ENCODE measurements around the gene ZBTB7C.

The ZBTB7C gene

DNA sequence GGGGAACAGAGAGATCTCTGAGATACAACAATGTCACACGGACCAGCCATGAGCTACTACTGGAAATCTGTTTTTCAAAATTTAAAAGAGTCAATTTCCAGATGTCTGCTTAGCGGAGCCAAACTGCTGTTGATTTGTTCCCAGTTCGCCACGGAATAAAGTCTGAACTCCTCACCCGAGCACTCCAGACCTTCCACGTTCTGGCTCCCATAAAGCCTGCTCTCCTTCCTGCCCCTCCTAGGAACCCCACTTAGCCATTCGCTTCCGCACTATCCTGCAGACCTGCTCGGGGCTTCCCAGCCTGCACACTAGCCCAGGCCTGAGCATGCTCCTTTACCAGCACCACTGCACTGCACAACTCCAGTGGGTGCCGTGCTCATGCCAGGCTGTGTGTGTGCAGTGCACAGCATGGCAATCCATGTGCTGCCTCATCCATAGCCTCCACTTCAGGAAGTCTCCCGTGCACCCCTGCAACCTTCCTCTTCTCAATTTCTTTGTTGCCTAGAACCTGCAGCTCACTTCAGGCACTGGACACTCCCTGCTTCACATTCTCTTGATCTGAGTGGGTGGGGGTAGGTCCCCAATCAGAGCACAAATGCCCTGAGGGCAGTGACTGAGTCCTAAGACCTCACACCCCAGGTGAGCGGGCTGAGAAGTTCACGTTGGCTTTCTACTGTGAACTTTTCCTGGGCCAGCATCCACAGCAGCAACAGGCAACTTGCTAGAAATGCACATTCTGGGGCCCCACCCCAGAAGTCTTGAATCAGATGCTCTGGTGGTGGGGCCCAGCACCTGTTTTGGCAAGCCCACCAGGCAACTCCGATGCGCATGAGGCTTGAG is 53.7 kb downstream of the ZBTB7C start:
- DNase-seq (ENCODE audit: low read depth, low spot score) = no peak

DNA sequence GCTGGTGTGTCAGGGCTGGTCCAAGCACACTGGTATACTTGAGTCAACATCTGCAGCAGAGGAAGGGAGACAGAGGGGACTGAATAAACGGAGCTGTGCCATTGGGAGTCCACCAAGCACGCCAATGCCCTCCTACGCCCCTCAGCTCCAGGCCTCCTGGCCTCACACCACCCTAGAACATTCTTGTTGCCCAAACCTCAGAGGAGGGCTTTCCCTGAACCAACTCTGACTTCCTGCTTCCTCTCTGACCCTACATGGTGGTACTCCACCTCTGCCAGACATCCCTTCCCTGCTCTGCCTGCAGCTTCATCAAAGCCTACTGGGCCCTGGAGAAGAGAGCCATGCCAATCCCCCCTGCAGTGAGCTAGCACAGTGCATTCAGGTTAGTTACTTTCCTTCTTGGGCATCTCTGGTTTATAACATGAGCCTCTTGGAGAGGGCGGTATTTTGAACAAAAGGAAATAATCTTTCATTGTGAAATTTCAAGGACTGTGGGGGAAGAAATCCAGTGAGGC is 54.4 kb downstream of the ZBTB7C start:
- no peak for DNase-seq (ENCODE audit: low read depth, low spot score)

DNA sequence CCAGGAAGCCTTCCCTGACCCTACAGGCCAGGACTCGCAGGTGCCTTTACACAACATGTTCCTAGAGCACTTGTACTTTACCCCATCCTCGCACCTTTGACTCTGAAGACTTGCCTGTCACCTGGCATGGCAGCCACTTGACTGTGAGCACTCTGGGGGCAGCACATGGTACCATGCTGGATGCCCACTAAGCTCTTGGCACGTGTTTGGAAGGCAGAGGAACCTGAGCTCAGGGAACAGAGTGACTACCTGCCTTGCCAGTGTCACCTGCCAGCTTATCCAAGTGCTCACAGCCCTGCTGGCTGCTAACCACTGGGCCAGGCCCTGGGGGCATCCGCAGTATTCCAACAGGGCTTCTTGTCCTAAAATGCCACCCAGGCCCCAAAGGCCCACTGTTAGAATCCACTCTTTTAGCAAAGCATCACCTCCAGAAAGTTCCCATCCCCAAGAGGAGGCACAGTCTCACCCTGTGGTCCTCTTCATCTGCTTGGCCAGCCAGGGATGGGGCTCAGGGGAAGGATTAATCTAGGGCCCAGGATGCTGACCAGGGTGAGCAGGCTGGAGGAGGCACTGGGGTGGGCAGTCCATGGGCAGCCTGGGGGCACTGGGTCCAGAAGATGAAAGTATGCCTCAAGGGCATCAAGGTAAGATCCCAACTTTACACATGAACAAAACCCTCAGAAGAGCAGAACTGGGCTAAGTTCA is 57.0 kb downstream of the ZBTB7C start:
- no peak for DNase-seq (ENCODE audit: low read depth, low spot score)

DNA sequence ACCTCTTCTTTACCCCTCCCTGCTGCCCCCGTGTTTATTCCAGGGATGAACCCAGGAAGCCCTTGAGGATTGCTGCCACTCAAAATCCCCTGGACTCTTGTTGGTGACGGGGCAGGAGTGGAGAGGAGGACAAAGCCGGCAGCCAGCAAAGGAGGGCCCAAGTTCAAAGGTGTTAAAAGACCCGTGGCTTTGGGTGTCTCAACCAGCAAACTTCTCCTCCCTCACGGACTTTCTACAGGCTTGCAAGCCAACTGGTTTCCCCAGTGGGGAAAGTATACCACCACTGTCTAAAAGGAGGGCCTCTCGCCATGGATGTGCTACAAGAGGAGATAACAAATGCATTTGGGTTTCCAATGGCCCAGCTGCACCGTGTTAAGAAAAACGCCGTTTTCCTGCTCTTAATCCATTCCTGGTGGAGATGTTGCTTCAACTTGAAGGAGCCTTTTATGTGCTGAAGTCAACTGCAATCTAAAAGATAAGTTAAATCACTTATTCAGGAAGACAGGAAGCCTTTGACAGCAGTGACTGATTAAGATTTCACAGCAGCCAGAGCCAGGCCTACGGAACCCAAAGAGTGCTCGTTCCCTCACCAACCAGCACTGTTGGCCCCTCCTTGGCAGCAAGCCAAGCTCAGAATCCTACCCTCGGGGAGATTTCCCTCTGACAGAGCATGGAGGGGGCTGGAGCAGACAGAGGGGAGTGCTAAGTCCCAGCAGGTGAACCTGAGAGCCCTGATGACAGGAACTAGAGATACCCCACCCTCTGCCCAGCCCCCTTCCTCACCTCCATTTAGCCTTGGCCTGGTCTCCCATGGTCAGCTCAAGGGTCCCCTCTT is 57.8 kb downstream of the ZBTB7C start:
- no peak for DNase-seq (ENCODE audit: low read depth, low spot score)

DNA sequence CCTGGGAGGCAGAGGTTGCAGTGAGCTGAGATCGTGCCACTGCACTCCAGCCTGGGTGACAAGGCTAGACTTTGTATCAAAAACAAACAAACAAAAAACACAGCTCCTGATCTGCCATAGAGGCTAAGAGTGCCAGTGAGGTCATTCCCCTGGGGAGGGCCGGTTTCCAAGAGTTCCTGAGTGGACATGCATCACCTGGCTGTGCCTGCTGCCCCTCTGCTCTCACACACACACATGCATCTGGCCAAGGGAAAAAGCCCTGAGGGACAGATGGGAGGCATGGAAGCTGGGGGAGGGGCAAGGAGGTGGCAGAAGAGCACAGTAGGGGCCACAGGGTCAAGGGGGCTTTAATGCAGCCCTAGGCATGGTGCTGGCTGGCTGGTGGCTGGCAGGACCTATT is 60.4 kb downstream of the ZBTB7C start:
- no peak for DNase-seq (ENCODE audit: low read depth, low spot score)

DNA sequence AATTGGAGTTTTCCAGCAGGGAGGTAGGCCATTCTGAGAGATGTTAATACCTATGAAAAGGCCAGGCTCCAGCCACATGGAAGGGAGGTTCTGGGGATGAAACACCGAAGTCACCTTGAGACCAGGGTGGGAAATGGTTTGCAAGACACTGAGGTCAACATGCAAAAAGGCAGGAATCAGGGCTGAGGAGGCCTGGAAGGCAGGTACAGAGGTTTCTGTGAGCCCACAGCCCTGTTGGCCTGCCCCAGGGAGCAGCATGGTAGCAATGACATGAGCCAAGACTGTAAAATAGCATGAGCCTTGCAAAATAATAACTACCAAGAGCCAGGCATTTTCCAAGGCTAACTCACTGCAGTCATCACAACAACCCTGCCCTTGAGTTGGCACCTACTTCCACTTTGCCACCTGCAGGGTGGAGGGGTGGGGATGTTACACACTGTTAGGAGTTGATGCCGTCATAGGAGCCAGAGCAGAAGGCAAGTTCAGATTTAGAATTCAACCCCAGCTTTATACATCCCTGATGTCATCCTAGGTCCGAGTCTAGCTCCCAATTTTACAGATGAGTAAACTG is 61.3 kb downstream of the ZBTB7C start:
- DNase-seq (ENCODE audit: low read depth, low spot score) = no peak

DNA sequence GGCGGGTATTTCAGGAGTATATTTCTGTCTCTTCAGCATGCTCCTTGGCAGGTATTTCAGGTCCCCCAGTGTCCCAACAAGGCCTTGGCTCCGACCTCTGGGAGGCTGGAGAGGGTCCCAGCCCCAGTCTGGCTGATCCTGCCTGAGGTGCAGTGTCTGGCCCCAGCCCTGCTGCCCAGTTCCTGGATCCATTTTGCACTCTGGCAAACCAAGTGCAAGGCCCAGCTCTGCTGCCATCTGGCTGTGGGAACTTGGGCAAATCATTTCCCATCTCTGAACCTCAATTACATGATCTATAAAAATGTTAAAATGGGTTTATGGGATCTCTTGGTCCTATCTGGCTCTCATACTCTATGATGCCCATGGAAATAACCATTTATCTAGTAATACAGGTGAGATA is 63.6 kb downstream of the ZBTB7C start:
- no peak for DNase-seq (ENCODE audit: low read depth, low spot score)

DNA sequence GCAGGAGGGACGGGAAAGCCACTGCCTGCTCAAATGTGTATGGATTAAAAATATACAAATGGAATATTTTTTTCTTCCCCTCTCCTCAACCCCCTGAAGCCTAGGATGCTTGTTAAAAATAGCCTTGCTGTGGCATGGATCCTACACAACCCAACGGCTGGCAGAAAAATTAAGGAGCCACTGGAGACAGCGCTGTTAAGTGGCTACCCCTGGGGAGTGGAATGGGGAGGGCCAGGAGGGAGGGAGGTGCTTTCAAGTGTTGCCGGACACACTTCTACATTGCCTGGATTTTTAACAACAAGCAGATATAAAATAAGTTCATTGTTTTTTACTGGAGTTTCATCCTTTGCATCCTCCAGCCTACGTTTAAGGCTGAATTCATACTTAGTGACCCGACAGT is 66.6 kb downstream of the ZBTB7C start:
- no peak for DNase-seq (ENCODE audit: low read depth, low spot score)

DNA sequence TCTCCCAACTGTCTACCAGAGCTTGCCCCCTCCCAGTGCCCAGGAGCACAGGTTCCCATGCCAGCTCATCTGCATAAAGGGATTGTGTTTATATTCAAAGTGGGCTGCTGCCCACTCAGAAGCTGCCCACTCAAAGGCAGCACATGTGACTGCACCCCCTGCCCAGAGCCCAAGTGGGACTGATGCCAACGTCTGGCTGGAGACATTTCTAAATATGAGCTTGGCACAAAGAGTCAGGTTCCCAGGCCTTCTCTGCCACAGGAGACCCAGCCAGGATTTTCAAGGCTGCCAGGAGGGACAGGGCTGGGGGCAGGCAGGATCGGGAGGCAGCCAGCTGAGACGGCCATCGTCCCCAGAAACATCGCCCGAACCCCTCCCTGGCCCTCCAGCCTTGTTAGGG is 67.1 kb downstream of the ZBTB7C start:
- DNase-seq (ENCODE audit: low read depth, low spot score) = no peak

DNA sequence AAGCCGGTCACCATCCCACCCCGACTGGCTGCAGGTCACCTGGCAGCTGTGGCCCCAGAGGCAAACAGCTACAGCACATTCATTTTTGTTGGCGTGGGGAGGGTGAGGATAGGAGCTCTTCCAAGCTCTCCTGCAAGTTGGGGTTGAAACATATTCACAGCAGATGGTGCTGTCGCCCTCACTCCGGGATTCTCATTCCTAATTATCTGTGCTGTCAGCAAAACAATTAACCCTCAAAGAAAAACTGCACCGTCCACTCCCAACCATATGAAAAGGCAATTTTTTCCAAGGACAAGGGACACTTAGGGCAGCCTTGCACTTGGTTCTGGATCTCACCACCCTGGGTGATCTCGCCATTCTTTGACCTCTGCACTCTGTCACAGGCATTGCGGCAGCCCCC is 68.6 kb downstream of the ZBTB7C start:
- no peak for DNase-seq (ENCODE audit: low read depth, low spot score)

DNA sequence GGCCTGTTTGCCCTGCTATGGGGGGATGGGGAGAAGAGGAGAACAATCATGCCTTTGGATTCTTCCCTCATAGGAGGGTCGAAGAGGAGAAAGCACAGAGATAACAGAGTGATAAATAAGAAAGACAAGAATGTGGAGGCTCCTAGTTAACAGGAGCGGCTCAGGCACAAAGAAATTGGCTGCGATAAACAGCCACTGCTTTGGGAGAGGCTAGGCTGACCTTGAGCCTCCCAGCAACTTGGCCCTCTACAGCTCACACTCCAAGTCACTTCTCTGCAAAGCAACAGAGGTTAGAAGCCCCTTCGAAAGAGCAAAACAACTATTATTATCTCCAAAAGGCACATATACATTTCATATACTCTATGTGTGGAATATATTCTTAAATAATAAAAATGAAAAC is 69.5 kb downstream of the ZBTB7C start:
- no peak for DNase-seq (ENCODE audit: low read depth, low spot score)

DNA sequence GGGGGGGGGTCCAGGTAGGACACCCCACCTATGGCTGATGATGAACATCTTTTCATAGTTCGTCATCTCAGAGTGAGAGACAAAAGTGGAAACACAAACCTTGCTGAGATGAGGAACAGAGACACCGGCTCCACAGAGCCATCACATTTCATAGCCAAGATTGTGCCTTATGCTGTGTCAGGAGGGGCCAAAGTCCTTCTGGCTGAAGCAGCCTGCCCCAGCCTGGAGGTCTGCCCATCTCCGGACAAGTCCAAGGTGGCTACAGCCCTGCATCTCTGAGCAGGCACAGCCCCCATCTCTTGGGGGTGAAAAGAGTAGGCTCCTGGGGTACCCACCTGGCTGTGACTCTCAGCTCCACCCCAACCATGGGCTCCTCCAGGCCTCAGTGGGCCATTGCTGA is 70.3 kb downstream of the ZBTB7C start:
- no peak for DNase-seq (ENCODE audit: low read depth, low spot score)

DNA sequence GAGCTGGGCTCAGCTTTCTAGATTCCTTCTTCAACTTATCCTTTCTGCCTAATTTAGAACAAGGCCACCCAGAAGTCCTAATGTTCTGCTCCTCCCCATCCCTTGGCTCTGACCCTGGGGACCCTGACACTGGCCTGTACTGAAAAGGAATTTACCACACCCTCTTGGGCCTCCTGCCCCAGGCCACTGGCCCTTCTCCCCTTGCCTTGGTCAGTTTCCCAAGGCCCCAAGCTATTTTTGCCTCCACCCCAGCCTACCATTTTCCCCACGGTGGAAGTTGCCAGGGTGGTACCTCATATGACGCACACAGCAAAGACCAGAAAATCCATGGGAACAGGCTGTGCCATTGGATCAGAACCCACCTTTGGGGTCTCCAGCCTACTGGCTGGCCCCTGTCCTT is 72.1 kb downstream of the ZBTB7C start:
- no peak for DNase-seq (ENCODE audit: low read depth, low spot score)

DNA sequence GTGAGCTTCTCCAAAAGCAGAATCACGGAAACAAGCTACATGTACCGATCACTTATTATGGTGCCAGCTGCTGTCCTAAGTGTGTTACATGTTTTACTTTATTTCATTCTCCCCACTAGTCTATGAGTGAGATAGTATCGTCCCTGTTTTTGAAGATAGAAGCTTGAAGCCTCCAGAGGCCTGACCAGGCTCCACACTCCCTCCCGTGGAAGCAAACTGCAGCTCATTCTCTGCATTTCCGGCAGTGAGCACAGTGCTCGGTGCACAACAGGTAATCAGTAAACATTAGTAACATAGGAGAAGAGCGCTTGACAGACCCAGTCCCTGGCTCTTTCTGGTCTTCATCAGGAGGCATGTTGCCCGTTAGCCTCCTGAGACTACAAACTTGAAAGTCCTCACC is 72.9 kb downstream of the ZBTB7C start:
- no peak for DNase-seq (ENCODE audit: low read depth, low spot score)

DNA sequence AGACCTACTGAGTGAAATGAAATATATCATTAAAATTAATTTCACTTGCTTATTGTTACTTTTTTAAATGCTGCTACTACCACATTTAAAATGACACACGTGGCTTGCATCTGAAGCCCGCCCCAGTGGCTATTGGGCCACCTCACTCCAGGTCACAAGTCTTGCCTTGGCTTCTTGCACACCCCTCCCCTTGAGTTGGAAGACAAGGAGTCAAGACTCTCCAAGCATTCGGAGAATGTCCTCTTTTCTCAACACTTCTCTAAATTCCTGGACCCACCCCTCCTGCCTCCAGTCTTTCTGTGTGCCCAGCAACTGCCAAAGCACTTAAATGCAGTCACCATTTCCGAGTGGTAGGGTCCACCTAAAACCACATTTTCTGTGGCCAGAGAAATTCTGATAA is 73.4 kb downstream of the ZBTB7C start:
- no peak for DNase-seq (ENCODE audit: low read depth, low spot score)

DNA sequence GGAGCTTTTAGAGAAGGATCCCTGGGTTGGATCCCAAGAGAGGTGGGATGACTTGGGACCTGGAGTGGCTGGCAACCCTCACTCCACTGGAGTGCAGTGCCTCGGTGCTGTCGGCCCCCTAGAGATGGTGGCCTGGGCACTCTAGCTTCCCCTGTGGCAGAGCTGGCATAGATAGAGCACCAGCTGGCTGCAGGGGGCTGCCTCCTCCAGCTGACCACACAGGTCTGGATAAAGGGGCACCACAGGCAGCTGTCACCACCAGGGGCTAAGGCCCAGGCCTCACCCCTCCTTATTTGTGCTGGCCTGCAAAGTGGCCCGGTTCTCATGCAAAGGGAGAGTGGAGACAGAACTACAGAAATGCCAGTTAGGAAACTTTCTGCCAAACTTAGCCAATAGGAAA is 74.3 kb downstream of the ZBTB7C start:
- no peak for DNase-seq (ENCODE audit: low read depth, low spot score)

DNA sequence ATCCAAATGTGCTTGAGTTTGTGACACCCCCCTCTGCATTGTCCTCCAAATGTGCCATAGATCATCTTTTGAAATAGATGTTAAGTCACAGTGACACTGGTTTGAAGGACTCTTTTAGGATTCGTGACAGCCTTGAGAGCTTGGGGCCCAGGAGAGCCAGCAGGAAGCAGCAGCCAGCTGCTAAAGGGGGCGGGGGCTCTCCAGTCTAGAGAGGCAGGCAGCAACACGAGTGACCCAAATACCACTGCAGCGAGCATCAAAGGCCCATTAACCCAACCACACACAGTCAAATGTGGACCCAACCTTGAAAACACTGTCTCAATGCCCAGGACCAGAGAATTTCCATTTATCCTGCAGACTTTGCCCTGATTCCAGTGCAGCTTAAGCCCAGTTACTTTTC is 75.6 kb downstream of the ZBTB7C start:
- no peak for DNase-seq (ENCODE audit: low read depth, low spot score)

DNA sequence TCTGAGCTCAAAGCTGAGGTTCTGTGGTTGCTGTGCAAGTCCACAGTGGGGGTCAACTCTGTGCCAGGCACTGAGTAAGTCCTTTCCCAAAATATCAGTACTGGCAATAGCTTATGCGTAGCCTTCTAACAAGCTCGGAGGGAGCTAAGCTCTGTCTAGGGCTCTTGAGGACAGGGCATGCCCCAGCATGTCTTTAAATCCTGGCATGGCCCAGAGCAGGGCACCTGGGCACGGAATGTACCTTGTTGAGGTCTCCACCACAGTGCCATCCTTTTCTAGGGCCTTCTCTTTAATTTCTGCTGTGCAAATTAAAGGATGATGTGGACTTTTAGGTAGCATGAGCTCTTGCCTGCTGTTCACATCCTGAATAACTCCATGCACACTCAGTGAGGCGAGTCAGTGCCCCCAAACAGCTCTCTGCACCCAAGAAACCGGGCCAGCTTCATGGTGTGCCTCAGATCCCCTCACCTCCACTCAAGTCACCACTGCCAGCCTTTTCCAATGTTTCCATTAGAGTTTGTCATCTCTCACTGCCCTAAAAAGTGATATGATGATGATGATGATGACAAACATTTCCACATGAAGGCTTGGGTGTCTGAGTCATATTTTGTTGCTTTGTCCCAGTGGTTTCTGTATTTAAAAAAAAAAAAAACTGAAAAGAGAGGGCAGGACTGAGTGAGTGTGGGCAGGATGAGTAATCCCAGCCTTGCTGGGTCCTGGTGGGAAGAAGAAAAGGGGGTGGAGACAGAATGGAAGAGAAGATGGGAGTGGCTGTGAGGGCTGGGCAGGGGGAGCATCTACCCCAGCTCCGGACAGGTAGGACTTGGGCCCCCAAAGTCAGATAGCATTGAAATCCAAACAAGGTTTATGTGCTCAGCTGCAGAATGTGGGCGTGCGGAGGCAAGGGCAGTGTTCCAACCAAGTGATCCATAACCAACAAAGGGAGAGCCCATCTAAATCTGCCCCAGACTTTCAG is 78.9 kb downstream of the ZBTB7C start:
- DNase-seq (ENCODE audit: low read depth, low spot score) = no peak

DNA sequence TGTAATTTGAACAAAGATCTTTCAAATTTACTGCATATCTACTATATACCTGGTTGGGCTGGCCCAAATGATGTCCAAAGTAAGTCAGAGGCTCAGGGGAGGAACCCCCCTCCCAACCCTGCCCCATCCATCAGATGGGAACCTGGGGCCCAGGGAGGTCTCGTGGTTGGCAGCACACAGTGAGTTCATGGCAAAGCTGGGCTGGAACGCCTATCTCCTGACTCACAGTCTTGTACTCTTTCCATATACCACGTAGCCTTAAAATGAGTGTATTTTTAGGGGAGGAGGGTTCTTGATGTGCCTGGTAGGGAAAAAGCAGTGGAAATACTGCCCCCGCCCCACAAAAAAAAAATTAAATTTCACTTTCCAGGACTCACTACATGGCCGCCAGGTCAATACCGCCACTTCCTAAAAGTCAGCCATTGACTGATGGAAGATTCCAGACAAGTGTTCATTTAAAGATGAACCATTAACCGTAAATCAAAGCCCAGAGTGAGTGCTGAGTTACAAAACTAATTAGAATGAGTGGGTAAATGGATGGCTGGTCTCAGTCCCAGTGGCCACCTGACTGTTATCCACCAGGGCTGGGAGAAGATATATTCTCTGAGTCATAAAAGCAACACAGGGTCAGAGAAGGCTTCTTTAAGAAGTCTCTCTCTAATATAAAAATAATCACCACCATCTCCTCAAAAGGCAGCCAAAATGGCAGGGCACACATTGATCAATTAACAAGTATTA is 80.5 kb downstream of the ZBTB7C start:
- DNase-seq (ENCODE audit: low read depth, low spot score) = no peak

Measured in activated naive CD8-positive, alpha-beta T cell treated with anti-CD3 and anti-CD28 coated beads, Interleukin-2, amount 50 U/mL, for 16 hours (primary cell).